K562 (cell line): ENCODE results near the gene GOLGA5. TPM values are rescaled to one million over a fixed set of nuclear protein-coding genes. Genes with fewer than 3 reads are reported as not detected.

Experiments
- ATAC-seq: fragments of 200-7000 bp; cut with Tn5 transposase; 3 replicates; pipeline ENCODE4 v1.9.1; 2020; ENCODE audit warnings: moderate library complexity
- BruUV-seq: library from RNA; stranded (reverse); fragments of 400-500 nt; replicated peaks from 2 replicates; lab custom pipeline; 2021; lab: Mats Ljungman, UMichigan
- CTCF ChIA-PET: fragments of 300-600 bp; formaldehyde crosslinking; extraction: SDS; loops from one replicate; lab custom pipeline; 2021; ENCODE audit warnings: low intra/inter-chr PET ratio; lab: Yijun Ruan, JAX
- POLR2A ChIA-PET: fragments of 300-600, 350-650 bp; sonication (Branson Sonifier 250); formaldehyde crosslinking; extraction: SDS; loops from one replicate; lab custom pipeline; 2021; ENCODE audit warnings: antibody characterized with exemption, inconsistent platforms; lab: Yijun Ruan, JAX
- DNase-seq, 4 experiments: peaks; one replicate each; pipeline versions ENCODE4 v3.0.0 to v3.0.0-alpha.2; 2011 to 2018; ENCODE audit warnings: low spot score in 3 of 4, mixed read lengths in 3 of 4; ENCODE audit errors: extremely low read depth in 1 of 4
- FAIRE-seq: peaks from 2 replicates; lab custom pipeline; 2011; peaks lifted over from hg19 to GRCh38; lab: Jason Lieb, UNC
- H2AFZ ChIP-seq: 2 replicates; pipeline ENCODE4 v1.6.0; 2011; ENCODE audit warnings: low read depth, low read length, control low read depth, inconsistent platforms
- H3K27ac ChIP-seq: fragments of 200-600 bp; 3 replicates; pipeline ENCODE4 v1.8.0; 2011; ENCODE audit warnings: low read depth, mild to moderate bottlenecking, control low read depth, inconsistent platforms, low read length, moderate library complexity, mixed read lengths; ENCODE audit errors: extremely low read depth
- H3K27me3 ChIP-seq, 2 experiments: fragments of 300-600 bp in 1 of 2; 2 replicates in 1 of 2; 3 replicates in 1 of 2; pipeline versions ENCODE4 v1.6.0 to v1.8.0; 2011; ENCODE audit warnings: inconsistent platforms in 2 of 2, low read length in 2 of 2, mild to moderate bottlenecking in 1 of 2, mixed read lengths in 1 of 2, moderate library complexity in 1 of 2; ENCODE audit not compliant: control insufficient read depth in 2 of 2, insufficient read depth in 2 of 2
- H3K36me3 ChIP-seq: fragments of 300-600 bp; 3 replicates; pipeline ENCODE4 v1.8.0; 2011; ENCODE audit warnings: mild to moderate bottlenecking, low read length, inconsistent platforms; ENCODE audit not compliant: control insufficient read depth, insufficient read depth
- H3K4me1 ChIP-seq, 2 experiments: fragments of 200-600 bp in 1 of 2; replicated peaks in 1 of 2; 2 replicates in 1 of 2; 3 replicates in 1 of 2; pipeline versions ENCODE4 v1.5.1 to v1.8.0; 2011; ENCODE audit warnings: inconsistent platforms in 2 of 2, low read length in 2 of 2, mild to moderate bottlenecking in 1 of 2, mixed read lengths in 1 of 2, moderate library complexity in 1 of 2; ENCODE audit not compliant: control insufficient read depth in 2 of 2, insufficient read depth in 2 of 2
- H3K4me2 ChIP-seq: 2 replicates; pipeline ENCODE4 v1.6.1; 2011; ENCODE audit warnings: low read length, control low read depth, inconsistent platforms, mixed read lengths; ENCODE audit not compliant: insufficient read depth
- H3K4me3 ChIP-seq: fragments of 200-600 bp; sonication (generic), shearing (Covaris generic); 2 replicates; pipeline ENCODE4 v1.5.1; 2016; ENCODE audit warnings: control low read depth, inconsistent platforms
- H3K79me2 ChIP-seq: fragments of 200-600 bp; 3 replicates; pipeline ENCODE4 v1.8.0; 2011; ENCODE audit warnings: low read length, inconsistent platforms; ENCODE audit not compliant: control insufficient read depth, insufficient read depth
- H3K9ac ChIP-seq, 2 experiments: 2 replicates each; pipeline versions ENCODE4 v1.6.0 to v1.6.1; 2011; ENCODE audit warnings: low read depth in 2 of 2, low read length in 2 of 2, control low read depth in 1 of 2, inconsistent platforms in 1 of 2, mild to moderate bottlenecking in 1 of 2, mixed read lengths in 1 of 2; ENCODE audit not compliant: insufficient read depth in 1 of 2
- H3K9me1 ChIP-seq: one replicate; pipeline ENCODE4 v1.6.0; 2011; ENCODE audit warnings: inconsistent platforms, mild to moderate bottlenecking, low read length, moderate library complexity; ENCODE audit not compliant: control insufficient read depth, insufficient read depth
- H3K9me3 ChIP-seq: replicated peaks from 2 replicates; pipeline ENCODE4 v1.5.1; 2011; ENCODE audit warnings: low read depth, low read length, inconsistent platforms; ENCODE audit not compliant: control insufficient read depth, insufficient read depth
- H4K20me1 ChIP-seq: replicated peaks from 2 replicates; pipeline ENCODE4 v1.6.1; 2011; ENCODE audit warnings: low read length, inconsistent platforms, mixed read lengths; ENCODE audit not compliant: control insufficient read depth, insufficient read depth
- ATF1 ChIP-seq, 2 experiments: fragments of 450-650 bp in 1 of 2; IDR thresholded peaks; 2 replicates each; pipeline ENCODE4 v1.6.1; 2016; ENCODE audit warnings: missing compliant biosample characterization in 1 of 2, missing genetic modification characterization in 1 of 2
- FUS ChIP-seq: fragments of 200-400 bp; formaldehyde crosslinking; optimal IDR thresholded peaks from 2 replicates; pipeline ENCODE3; 2017; ENCODE audit warnings: low read depth, low read length
- GATA2 ChIP-seq: sonication (generic); formaldehyde crosslinking; IDR thresholded peaks from 2 replicates; pipeline ENCODE4 v1.4.0; 2020; ENCODE audit warnings: mild to moderate bottlenecking, missing genetic modification reagents
- HNRNPUL1 ChIP-seq: fragments of 200-400 bp; formaldehyde crosslinking; IDR thresholded peaks from 2 replicates; pipeline ENCODE4 v1.6.1; 2017; ENCODE audit warnings: low read length
- MYBL2 ChIP-seq, 2 experiments: fragments of 450-650 bp in 1 of 2; sonication (generic) in 1 of 2; formaldehyde crosslinking in 1 of 2; IDR thresholded peaks; 2 replicates each; pipeline versions ENCODE4 v1.6.1 to v1.8.1; 2017 to 2022; ENCODE audit warnings: borderline replicate concordance in 1 of 2, inconsistent platforms in 1 of 2, low read depth in 1 of 2, mild to moderate bottlenecking in 1 of 2, missing genetic modification reagents in 1 of 2, moderate library complexity in 1 of 2
- NCOA4 ChIP-seq: fragments of 450-650 bp; IDR thresholded peaks from 2 replicates; pipeline ENCODE4 v1.6.1; 2018; ENCODE audit warnings: mild to moderate bottlenecking; ENCODE audit not compliant: partially characterized antibody
- NR1H2 ChIP-seq: sonication (generic); formaldehyde crosslinking; IDR thresholded peaks from 2 replicates; pipeline ENCODE4 v1.4.0; 2020; ENCODE audit warnings: mild to moderate bottlenecking, missing genetic modification reagents
- TRIM25 ChIP-seq: fragments of 450-650 bp; IDR thresholded peaks from 2 replicates; pipeline ENCODE4 v1.7.0; 2016; ENCODE audit warnings: borderline replicate concordance
- ZNF764 ChIP-seq: fragments of 250-450 bp; sonication (Bioruptor Pico); IDR thresholded peaks from 2 replicates; pipeline ENCODE4 v1.4.0; 2020; ENCODE audit warnings: low read depth, mild to moderate bottlenecking, moderate library complexity
- WGBS: fragments of 100-300 bp; shearing (Covaris generic); methylation state at CpG from one replicate; pipeline ENCODE4 v1.1.6; 2016; ENCODE audit warnings: low coverage, mixed read lengths; ENCODE audit not compliant: insufficient coverage; ENCODE audit errors: missing lambda C conversion rate; 5-methylcytosine and 5-hydroxymethylcytosine counted together
- in situ Hi-C: fragments of 300-500 bp; cut with MboI; formaldehyde crosslinking; loops from 4 replicates; pipeline ENCODE4 v1.15.0; 2018; ENCODE audit warnings: inconsistent platforms, mixed read lengths
- intact Hi-C: fragments of 100-400 bp; cut with micrococcal nuclease; formaldehyde crosslinking; loops from 2 replicates; pipeline ENCODE4 v1.14.2; 2022
- polyA plus RNA-seq, 8 experiments: library from polyadenylated mRNA; depleted of rRNA in 4 of 8; stranded (reverse) in 5 of 8; unstranded in 3 of 8; fragments of >200 nt; fragmentation: Nextera tagmentation in 2 of 8; fragmentation: Illumina TruSeq in 1 of 8; extraction: Ambion mirVana in 2 of 8; extraction: Trizol in 1 of 8; gene quantifications; 2 replicates each; pipeline versions ENCODE4 v1.2.1 to v1.2.3, GENCODE V29; 2011 to 2014; ENCODE audit warnings: inconsistent platforms in 1 of 8, missing spikeins in 1 of 8
- total RNA-seq, 7 experiments: library from RNA; depleted of rRNA in 6 of 7; stranded (reverse); fragments of >200 nt in 6 of 7; fragmentation: Illumina TruSeq in 2 of 7; extraction: Trizol in 2 of 7; gene quantifications; 2 replicates each; pipeline versions ENCODE4 v1.2.1 to v1.2.3, GENCODE V29; 2011 to 2021; ENCODE audit warnings: low replicate concordance in 1 of 7

Gene GOLGA5
- total and polyA plus RNA-seq, 9 of the 15 experiments (the other 6 are each of a cell fraction or from before 2014, with no cell fraction given) = 5.7 to 19.6 (median 12.7) TPM

GRCh38 chr14:92759679-92760523 is 34.2 kb upstream of the GOLGA5 start (continued):
- TF ChIP-seq NCOA4 = no peak
- TF ChIP-seq FUS = no peak
- TF ChIP-seq HNRNPUL1 = no peak
- no peak for TF ChIP-seq GATA2 (CRISPR knock-in tag)
- no peak for TF ChIP-seq NR1H2
- no peak for TF ChIP-seq ZNF764 (CRISPR knock-in tag)

GRCh38 chr14:92760524-92760805 is 33.6 kb upstream of the GOLGA5 start:
- no peaks in the 10 kb centered on the region for H3K79me2 ChIP-seq
- in situ Hi-C loops = no loop called here
- H3K4me3 ChIP-seq = no peak overlapping the region
- no peaks in the 10 kb centered on the region for H4K20me1 ChIP-seq
- intact Hi-C loops = no loop called here
- H3K4me2 ChIP-seq = no peak overlapping the region
- peak overlapping the region; percentile 79 for H2AFZ ChIP-seq
- WGBS = 53% methylated on average over 3 of the region's 7 CpGs
- FAIRE-seq = no peak
- H3K4me1 ChIP-seq = peaks cover 0 to 9% of the 10 kb centered on the region in 2 experiments; a peak in 3 of 5 replicates
- POLR2A ChIA-PET = no interaction called here
- no peak overlapping the region for H3K27ac ChIP-seq
- BruUV-seq = no TSS peak
- no peaks in the 10 kb centered on the region for H3K27me3 ChIP-seq
- H3K36me3 ChIP-seq = no peaks in the 10 kb centered on the region
- no peak for TF ChIP-seq ATF1 (CRISPR knock-in tag; IDR thresholded peaks at IDR 0.05)
- no peak for TF ChIP-seq ATF1 (tag; IDR thresholded peaks at IDR 0.05)
- TF ChIP-seq TRIM25 = no peak
- TF ChIP-seq MYBL2 (IDR thresholded peaks at IDR 0.05; ENCODE audit: low read depth) = no peak
- no peak for TF ChIP-seq MYBL2 (CRISPR knock-in tag; IDR thresholded peaks at IDR 0.05; ENCODE audit: borderline replicate concordance)
- TF ChIP-seq, all 486 proteins: peak for 0
- Histone ChIP-seq H3K9ac (no peak overlapping the region), H3K9me3 (no peaks in the 10 kb centered on the region), H3K9me1 (no peaks in the 10 kb centered on the region)
- CTCF ChIA-PET = no interaction called here
- ATAC-seq (no peak), DNase-seq (no peak)
